AG09319 (cell line): Measurements from ENCODE around the gene RRAGB.

Source experiments
- DNase-seq: peaks from one replicate; pipeline ENCODE4 v3.0.0-alpha.2; 2010; ENCODE audit warnings: low read depth; ENCODE audit errors: extremely low read depth
- CTCF ChIP-seq: IDR thresholded peaks from 2 replicates; pipeline ENCODE4 v1.5.1; 2011; ENCODE audit warnings: low read depth, mild to moderate bottlenecking, inconsistent platforms, low read length, moderate library complexity

Gene RRAGB

GRCh38 chrX:55777596-55777995 lies 60.0 kb downstream of the RRAGB start:
- TF ChIP-seq CTCF, result no peak

DNA sequence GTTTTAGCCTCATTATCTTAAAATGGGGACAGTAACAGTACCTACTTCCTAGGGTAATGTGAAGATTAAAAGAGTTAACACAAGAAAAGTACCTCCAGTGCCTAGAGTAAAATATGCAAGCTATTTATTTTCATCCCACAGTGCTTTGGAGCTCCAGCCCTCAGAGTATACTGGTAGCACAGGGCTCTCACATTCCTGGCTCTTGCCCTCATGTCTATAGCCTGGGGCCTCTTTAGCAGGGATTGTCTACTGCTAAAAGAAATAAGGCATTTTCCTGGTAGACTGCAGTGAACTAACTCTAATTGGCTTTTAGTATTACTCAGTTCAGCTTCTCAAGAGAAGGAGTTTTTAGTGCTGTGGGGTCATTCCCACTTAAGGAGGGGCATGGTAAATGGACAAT lies 60.8 kb downstream of the RRAGB start:
- no peak for TF ChIP-seq CTCF
- no peak for DNase-seq

More at GRCh38 chrX:55777596-55777995, 60.0 kb downstream of the RRAGB start:
- DNase-seq, result no peak

DNA sequence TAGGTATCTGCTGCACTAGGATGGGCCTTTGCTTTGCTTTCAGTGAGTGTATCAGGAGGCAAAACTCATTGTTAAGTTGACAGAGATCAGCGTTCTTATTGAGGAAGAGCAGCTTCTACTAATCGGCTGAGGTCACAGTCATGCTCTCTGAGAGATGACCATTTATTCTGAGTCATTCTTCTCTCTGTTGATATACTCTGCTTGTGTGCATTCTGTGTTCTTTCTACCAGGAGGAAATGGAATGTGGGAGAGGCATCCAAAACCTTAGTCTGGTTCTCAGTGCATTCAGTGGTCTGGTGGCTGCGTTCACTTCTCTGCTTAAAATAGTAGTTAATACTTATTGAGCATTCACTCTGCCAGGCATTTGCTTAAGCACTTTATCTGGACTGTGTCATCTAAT lies 66.2 kb downstream of the RRAGB start:
- DNase-seq, result no peak
- no peak for TF ChIP-seq CTCF

- no peak for DNase-seq
- no peak for TF ChIP-seq CTCF
These were observed 69.5 kb downstream of the RRAGB start for GRCh38 chrX:55787063-55787462.

- no peak for TF ChIP-seq CTCF
These were observed 70.2 kb downstream of the RRAGB start for GRCh38 chrX:55787727-55788126.

GRCh38 chrX:55794405-55794804 lies 76.9 kb downstream of the RRAGB start:
- TF ChIP-seq CTCF, result no peak
- no peak for DNase-seq

More at GRCh38 chrX:55787727-55788126, 70.2 kb downstream of the RRAGB start:
- no peak for DNase-seq

- no peak for TF ChIP-seq CTCF
- no peak for DNase-seq
These were observed 78.9 kb downstream of the RRAGB start for GRCh38 chrX:55796496-55796895.
